ENCODE results near the gene ZNF316.
A peak's percentile ranks its signal among the peaks of the same experiment; 100 is the strongest.
"Not testable (repeated sequence)": the region's sequence is repeated elsewhere in the genome, so short reads cannot be mapped to it uniquely, and the experiment has no call there.

The ZNF316 gene

DNA sequence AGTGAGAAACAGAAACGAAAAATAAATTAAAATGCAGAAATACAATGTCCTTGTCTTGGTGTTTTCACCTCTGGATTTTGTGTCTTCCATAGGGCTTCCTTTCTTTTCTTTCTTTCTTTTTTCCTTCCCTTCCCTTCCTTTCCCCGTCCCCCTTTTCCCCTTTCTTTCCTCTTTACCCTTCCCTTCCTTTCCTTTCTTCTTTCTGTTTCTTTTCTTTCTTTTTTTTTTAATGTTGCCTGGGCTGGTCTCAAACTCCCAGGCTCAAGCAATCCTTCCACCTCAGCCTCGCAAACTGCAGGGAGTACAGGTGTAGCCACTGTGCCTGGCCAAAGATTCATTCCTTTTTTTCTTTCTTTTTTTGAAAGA is 12.9 kb upstream of the ZNF316 start:
- Histone ChIP-seq H3K4me3 (ENCODE audit: low read depth, low read length) (no peak overlapping the region), H3K27me3 (ENCODE audit: control insufficient read depth, insufficient read depth, low read length) (no peaks in the 10 kb centered on the region), H3K9me3 (ENCODE audit: control insufficient read depth, insufficient read depth, low read length) (no peaks in the 10 kb centered on the region), H3K9ac (ENCODE audit: low read depth, low read length) (no peak overlapping the region), H3K4me1 (ENCODE audit: control insufficient read depth, insufficient read depth, low read length) (no peaks in the 10 kb centered on the region), H3K36me3 (ENCODE audit: control insufficient read depth, insufficient read depth, low read length) (peaks cover 17% of the 10 kb centered on the region)

DNA sequence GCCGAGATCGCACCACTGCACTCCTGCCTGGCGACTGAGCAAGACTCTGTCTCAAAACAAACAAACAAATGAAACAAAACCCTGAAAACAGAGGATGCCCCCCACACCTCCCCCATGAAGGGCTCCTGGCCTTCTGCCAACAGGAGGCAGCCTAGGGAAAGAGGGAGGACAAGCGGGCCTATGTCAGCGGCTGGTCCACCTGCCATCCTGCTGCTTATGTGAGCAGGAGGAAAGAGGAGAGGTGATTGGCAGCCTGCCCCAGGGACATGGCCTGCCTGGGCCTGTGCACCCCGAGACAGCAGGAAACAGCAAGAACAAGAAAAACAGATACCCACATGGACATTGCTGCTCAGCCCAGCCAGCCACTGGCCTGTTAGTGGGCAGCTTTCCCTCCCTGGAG is 9.1 kb upstream of the ZNF316 start:
- Histone ChIP-seq H3K4me1 (ENCODE audit: control insufficient read depth, insufficient read depth, low read length) (no peaks in the 10 kb centered on the region), H3K4me3 (ENCODE audit: low read depth, low read length) (no peak overlapping the region), H3K36me3 (ENCODE audit: control insufficient read depth, insufficient read depth, low read length) (peaks cover 4% of the 10 kb centered on the region), H3K27me3 (ENCODE audit: control insufficient read depth, insufficient read depth, low read length) (no peaks in the 10 kb centered on the region), H3K9ac (ENCODE audit: low read depth, low read length) (no peak overlapping the region), H3K9me3 (ENCODE audit: control insufficient read depth, insufficient read depth, low read length) (no peaks in the 10 kb centered on the region)

DNA sequence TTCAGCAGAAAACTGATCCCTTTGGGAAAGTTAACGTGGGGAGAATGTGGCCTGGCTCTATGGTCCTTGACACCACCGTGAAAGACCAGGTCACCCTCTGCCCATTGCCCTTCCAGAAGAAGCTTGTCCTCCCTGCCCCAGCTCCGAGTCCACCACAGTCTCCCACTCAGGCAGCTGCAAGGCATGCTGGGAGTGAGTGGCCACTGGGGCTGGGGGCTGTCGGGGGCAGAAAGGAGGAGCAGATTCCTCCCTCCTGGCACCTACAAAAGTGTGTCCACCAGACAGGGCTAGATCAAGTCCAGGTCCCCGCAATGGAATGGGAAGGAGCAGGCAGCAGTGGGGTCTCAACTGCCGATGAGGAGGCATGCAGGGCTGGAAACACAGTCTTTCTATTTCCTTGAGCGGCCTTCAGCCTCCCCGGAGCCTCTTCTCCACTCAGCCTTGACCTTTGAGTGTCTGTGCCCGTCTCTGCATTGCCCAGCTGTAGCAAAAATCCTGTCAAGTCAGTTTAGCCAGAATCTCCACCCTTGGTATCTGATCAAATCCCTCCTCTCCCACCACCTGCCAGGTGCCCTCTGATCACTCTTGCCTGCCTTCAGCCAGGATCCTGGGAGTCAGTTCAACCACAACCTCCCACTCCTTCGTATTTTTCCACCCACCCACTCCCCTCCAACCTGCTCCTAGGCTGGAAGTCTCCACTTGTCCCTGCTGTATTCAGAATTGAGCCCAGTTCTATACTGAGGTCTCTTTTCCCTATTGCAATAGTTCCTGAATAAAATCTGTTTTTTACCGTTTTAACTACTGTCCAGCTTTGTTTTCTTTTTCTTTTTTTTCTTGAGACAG is 6.9 kb upstream of the ZNF316 start:
- H3K27me3 ChIP-seq (ENCODE audit: control insufficient read depth, insufficient read depth, low read length), result no peaks in the 10 kb centered on the region
- H3K4me1 ChIP-seq (ENCODE audit: control insufficient read depth, insufficient read depth, low read length), result no peaks in the 10 kb centered on the region
- no peak overlapping the region for H3K9ac ChIP-seq (ENCODE audit: low read depth, low read length)
- no peak overlapping the region for H3K4me3 ChIP-seq (ENCODE audit: low read depth, low read length)
- H3K36me3 ChIP-seq (ENCODE audit: control insufficient read depth, insufficient read depth, low read length), result no peaks in the 10 kb centered on the region
- no peaks in the 10 kb centered on the region for H3K9me3 ChIP-seq (ENCODE audit: control insufficient read depth, insufficient read depth, low read length)

DNA sequence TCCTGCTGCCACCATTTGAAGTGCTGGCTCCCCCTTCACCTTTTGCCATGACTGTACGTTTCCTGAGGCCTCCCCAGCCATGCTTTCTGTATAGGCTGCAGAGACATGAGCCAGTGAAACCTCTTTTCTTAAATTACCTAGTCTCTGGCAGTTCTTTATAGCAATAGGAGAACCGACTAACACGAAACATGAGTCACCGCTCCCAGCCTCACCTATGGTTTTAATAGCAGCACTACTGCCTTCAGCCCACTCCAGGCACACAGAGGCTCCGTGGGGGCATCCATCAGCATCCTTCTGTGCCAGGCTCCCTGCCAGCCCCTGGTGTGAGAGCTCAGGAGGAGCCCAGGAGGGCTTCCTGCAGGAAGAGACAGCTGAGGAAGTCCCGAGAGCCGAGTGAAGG is 5.5 kb upstream of the ZNF316 start:
- no peaks in the 10 kb centered on the region for H3K27me3 ChIP-seq (ENCODE audit: control insufficient read depth, insufficient read depth, low read length)
- H3K4me3 ChIP-seq (ENCODE audit: low read depth, low read length), result no peak overlapping the region
- no peaks in the 10 kb centered on the region for H3K9me3 ChIP-seq (ENCODE audit: control insufficient read depth, insufficient read depth, low read length)
- no peaks in the 10 kb centered on the region for H3K36me3 ChIP-seq (ENCODE audit: control insufficient read depth, insufficient read depth, low read length)
- H3K9ac ChIP-seq (ENCODE audit: low read depth, low read length), result no peak overlapping the region
- H3K4me1 ChIP-seq (ENCODE audit: control insufficient read depth, insufficient read depth, low read length), result no peaks in the 10 kb centered on the region

DNA sequence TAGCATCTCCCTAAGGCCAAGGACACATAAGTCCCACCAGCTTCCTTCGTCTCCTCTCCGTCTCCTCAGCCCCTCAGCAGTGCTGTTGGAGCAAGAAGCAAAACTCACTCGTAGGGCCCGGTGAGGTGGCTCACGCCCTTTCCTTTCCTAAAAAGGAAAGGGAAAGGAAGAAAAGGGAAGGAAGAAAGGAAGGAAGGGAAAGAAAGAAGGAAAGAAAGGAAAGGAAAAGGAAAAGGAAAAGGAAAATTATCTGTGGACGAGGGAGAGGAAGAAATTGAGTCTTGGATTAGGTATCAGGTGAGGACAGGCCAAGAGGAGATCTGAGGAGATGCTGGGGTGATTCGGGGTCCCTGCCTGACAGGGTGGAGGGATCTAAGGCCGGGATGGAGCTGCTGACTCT is 3.1 kb upstream of the ZNF316 start:
- H3K9ac ChIP-seq (ENCODE audit: low read depth, low read length), result no peak overlapping the region
- H3K4me1 ChIP-seq (ENCODE audit: control insufficient read depth, insufficient read depth, low read length), result no peaks in the 10 kb centered on the region
- H3K4me3 ChIP-seq (ENCODE audit: low read depth, low read length), result no peak overlapping the region
- no peaks in the 10 kb centered on the region for H3K9me3 ChIP-seq (ENCODE audit: control insufficient read depth, insufficient read depth, low read length)
- H3K36me3 ChIP-seq (ENCODE audit: control insufficient read depth, insufficient read depth, low read length), result no peaks in the 10 kb centered on the region
- H3K27me3 ChIP-seq (ENCODE audit: control insufficient read depth, insufficient read depth, low read length), result no peaks in the 10 kb centered on the region

DNA sequence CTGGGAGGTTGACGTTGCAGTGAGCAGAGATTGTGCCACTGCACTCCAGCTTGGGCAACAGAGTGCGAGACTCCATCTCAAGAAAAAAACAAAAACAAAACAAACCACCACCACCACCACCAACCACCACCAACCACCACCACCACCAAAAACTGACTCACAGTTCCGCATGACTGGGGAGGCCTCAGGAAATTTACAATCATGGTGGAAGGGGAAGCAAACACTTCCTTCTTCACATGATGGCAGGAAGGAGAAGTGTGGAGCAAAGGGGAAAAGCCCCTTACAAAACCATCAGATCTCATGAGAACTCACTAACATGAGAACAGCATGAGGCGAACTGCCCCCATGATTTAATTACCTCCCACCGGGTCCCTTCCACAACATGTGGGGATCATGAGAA is 2.1 kb upstream of the ZNF316 start:
- H3K9ac ChIP-seq (ENCODE audit: low read depth, low read length); H3K36me3 ChIP-seq (ENCODE audit: control insufficient read depth, insufficient read depth, low read length); H3K4me3 ChIP-seq (ENCODE audit: low read depth, low read length); H3K9me3 ChIP-seq (ENCODE audit: control insufficient read depth, insufficient read depth, low read length); H3K27me3 ChIP-seq (ENCODE audit: control insufficient read depth, insufficient read depth, low read length); H3K4me1 ChIP-seq (ENCODE audit: control insufficient read depth, insufficient read depth, low read length): not testable (repeated sequence)

DNA sequence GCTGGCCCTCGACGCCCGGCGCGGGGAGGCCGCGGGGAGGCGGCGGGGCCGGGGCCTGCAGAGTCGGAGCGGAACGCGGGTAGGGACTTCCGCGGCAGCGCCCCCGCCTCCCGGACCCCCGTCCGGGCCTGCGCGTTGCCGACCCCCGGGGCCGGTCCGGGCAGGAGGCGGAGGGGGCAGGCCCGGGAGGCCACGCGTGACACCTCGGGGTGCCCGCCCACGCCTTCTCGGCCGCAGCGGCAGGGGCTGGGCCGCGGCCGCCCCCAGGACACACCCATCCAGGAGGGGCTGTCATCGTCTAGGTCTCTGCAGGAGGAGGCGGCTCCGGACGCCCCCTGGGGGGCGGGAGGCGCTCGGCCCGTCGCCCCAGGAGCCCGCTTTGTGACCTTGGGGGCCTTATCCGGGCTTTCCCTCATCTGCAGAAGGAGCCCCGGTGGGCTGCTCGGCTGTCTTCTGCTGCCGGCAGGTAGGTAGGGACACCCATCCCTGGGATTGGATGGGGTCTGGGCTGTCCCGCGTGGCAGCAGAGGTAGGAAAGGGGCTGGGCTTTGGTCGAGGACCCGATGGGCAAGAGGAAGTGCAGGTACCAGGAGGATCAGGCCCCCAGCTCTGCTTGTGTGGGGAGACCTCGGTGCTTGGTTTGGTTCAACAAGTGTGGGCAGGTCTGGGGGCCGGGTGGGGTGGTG is 569 bp downstream of the ZNF316 start:
- Histone ChIP-seq H3K4me1 (ENCODE audit: control insufficient read depth, insufficient read depth, low read length) (no peaks in the 10 kb centered on the region), H3K9ac (ENCODE audit: low read depth, low read length) (no peak overlapping the region), H3K9me3 (ENCODE audit: control insufficient read depth, insufficient read depth, low read length) (no peaks in the 10 kb centered on the region), H3K36me3 (ENCODE audit: control insufficient read depth, insufficient read depth, low read length) (peaks cover 9% of the 10 kb centered on the region), H3K27me3 (ENCODE audit: control insufficient read depth, insufficient read depth, low read length) (no peaks in the 10 kb centered on the region), H3K4me3 (ENCODE audit: low read depth, low read length) (peak overlapping the region; percentile 54)

DNA sequence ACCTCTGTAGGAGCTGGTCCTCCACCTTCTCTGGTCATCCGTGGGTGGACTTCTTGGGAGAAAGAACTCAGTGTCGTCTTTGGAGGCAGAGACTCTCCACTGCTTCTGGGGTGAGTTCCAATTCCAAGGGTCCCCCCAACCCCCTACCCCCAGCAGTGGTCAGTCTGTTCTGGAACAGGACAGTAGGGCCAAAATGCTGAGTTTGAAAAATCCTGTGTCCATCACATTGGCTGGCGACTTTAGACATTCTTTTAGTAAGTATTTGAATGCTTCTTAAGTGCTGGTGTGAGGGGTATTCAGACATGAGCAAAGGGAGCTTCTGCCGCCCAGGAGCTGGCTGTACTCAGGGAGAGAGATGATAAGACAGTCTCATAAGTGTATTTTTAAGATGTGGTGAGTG is 1.9 kb downstream of the ZNF316 start:
- Histone ChIP-seq H3K4me3 (ENCODE audit: low read depth, low read length) (no peak overlapping the region), H3K27me3 (ENCODE audit: control insufficient read depth, insufficient read depth, low read length) (no peaks in the 10 kb centered on the region), H3K36me3 (ENCODE audit: control insufficient read depth, insufficient read depth, low read length) (peaks cover 15% of the 10 kb centered on the region), H3K9ac (ENCODE audit: low read depth, low read length) (no peak overlapping the region), H3K4me1 (ENCODE audit: control insufficient read depth, insufficient read depth, low read length) (no peaks in the 10 kb centered on the region), H3K9me3 (ENCODE audit: control insufficient read depth, insufficient read depth, low read length) (no peaks in the 10 kb centered on the region)

DNA sequence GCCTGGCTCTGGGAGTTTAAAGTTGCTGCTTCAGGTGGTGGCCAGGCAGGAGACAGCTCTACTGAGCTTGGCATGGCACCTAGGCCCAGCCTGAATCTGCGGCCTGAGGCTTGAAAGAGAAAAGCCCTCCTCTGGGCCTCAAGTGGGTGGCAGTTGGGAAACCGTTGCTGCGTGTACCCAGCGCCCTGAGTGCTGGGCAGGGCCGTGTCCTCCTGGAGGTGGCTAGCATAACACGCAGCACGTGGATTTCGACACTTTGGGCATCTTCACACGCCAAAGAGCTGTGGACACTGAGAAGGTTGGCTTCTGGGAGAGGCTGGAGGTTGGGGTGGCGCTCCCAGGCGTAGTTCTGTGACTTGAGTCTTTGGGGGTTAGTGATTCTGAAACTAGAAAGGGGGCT is 2.5 kb downstream of the ZNF316 start:
- no peak overlapping the region for H3K4me3 ChIP-seq (ENCODE audit: low read depth, low read length)
- H3K27me3 ChIP-seq (ENCODE audit: control insufficient read depth, insufficient read depth, low read length), result no peaks in the 10 kb centered on the region
- no peaks in the 10 kb centered on the region for H3K9me3 ChIP-seq (ENCODE audit: control insufficient read depth, insufficient read depth, low read length)
- H3K4me1 ChIP-seq (ENCODE audit: control insufficient read depth, insufficient read depth, low read length), result no peaks in the 10 kb centered on the region
- H3K9ac ChIP-seq (ENCODE audit: low read depth, low read length), result no peak overlapping the region
- peaks cover 19% of the 10 kb centered on the region for H3K36me3 ChIP-seq (ENCODE audit: control insufficient read depth, insufficient read depth, low read length)

DNA sequence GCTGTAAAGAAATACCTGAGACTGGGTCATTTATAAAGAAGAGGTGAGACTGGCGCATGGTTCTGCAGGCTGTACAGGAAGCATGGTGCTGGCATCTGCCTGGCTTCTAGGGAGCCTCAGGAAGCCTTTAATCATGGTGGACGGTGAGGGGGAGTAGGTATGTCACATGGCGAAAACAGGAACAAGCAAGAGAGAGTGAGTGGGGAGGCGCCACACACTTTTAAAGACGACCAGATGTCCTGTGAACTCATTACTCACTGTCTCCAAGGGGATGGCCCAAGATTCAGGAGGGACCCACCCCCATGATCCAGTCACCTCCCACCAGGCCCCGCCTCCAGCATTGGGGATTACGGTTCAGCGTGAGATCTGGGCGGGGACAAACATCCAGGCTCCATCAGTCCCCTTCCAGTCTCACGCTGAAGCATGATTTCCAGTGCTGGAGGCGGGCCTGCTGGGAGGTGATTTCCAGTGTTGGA is 3.2 kb downstream of the ZNF316 start:
- Histone ChIP-seq H3K4me3 (ENCODE audit: low read depth, low read length) (no peak overlapping the region), H3K36me3 (ENCODE audit: control insufficient read depth, insufficient read depth, low read length) (peaks cover 22% of the 10 kb centered on the region), H3K9ac (ENCODE audit: low read depth, low read length) (no peak overlapping the region), H3K9me3 (ENCODE audit: control insufficient read depth, insufficient read depth, low read length) (no peaks in the 10 kb centered on the region), H3K27me3 (ENCODE audit: control insufficient read depth, insufficient read depth, low read length) (no peaks in the 10 kb centered on the region), H3K4me1 (ENCODE audit: control insufficient read depth, insufficient read depth, low read length) (no peaks in the 10 kb centered on the region)

DNA sequence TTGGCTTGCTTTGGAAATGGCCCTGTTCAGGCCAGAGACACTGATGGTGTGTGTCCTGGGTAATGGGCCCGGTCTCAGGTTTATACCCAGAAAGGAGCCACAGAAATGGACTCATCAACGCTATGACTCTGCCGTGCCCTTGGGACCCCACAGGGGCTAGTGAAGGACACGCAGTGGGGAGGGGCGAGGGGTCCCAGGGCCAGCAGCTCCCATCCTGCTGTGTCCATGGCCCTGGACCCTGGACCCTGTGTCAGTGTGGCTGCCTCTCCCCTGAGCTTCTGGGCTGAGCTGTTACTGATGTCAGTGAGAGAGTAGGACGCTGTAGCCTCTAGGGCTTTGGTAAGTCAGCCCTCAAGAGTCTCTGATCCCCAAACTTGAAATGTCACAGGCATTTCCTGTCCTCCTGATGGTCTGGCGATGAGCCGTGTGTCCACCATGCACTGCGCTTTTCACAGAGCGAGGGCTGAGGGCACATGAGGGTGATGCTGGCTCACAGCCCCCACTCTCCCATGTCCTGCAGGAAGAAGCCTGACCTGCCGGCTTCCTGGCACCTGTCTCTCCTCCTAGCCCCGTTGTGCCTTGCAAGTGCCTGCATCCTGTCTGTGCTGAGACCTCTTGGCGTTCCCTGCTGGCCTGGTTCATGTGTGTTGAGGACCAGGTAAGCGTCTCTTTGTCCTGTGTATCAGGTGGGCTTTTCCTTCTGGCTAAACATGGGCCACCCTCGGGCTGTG is 4.4 kb downstream of the ZNF316 start:
- Histone ChIP-seq H3K36me3 (ENCODE audit: control insufficient read depth, insufficient read depth, low read length) (peaks cover 22% of the 10 kb centered on the region), H3K4me1 (ENCODE audit: control insufficient read depth, insufficient read depth, low read length) (no peaks in the 10 kb centered on the region), H3K27me3 (ENCODE audit: control insufficient read depth, insufficient read depth, low read length) (no peaks in the 10 kb centered on the region), H3K9ac (ENCODE audit: low read depth, low read length) (no peak overlapping the region), H3K4me3 (ENCODE audit: low read depth, low read length) (no peak overlapping the region), H3K9me3 (ENCODE audit: control insufficient read depth, insufficient read depth, low read length) (no peaks in the 10 kb centered on the region)
